Midbrain (tissue), 1 donor: Measurements from ENCODE around the gene RIC8A.

Experiments
- DNase-seq: peaks from one replicate; lab custom pipeline; 2025; lab: John Stamatoyannopoulos, UW

Gene RIC8A

DNA sequence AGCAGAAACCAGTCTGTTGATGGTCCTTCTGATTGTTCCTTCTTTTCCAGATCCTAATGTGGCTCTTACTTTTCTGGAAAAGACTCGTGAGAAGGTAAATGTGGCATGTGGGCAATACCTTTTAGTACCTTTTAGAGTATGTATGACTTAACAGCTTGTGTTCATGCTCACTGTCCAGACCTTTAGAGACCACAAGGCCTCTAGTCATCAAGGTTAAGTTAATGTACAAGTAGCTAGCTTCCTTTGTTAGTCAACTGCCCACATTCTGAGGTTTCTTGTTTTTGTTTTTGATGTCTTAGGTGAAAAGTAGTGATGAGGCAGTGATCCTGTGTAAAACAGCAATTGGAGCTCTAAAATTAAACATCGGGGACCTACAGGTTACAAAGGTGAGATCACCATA lies 36.9 kb downstream of the RIC8A start:
- no peak for DNase-seq

DNA sequence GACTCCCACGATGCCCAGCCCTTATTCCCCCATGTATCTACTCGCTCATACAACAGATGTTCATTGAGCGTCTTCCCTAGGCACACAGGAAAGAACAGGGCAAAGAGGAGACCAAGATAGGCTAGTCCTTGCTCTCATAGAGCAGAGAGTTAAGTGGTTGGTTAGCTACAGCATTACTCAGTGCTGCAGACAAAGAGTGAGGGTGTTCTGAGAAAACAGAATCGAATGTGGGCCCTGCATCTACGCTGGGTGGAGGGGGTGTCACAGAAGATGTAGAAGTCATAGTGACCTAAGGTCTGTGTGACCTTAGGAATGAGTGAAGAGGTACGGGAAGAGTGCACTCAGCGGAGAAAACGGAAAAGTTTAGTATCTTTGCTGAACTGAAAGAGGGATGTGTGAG lies 41.6 kb downstream of the RIC8A start:
- DNase-seq = no peak

DNA sequence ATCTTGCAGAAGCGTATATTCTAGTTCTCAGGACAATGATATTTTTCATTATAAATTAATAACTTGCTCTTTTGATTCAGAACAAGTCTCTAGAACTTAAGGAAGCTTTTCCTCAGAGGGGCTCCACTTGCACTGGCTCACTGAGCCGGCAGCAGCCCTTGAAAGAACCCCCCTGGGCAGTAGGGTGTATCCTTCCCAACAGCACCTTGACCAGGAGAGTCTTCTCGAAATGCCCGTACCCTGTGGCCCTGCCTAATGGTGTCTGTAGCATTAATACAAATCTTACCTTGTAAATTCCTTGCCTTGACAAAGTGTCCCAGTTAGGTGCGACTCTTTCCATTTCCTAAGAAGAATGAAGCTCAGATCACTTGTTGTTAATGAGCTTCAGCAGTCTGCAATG lies 42.8 kb downstream of the RIC8A start:
- no peak for DNase-seq

GRCh38 chr11:250740-251299 lies 43.3 kb downstream of the RIC8A start:
- peak; percentile 29 for DNase-seq

DNA sequence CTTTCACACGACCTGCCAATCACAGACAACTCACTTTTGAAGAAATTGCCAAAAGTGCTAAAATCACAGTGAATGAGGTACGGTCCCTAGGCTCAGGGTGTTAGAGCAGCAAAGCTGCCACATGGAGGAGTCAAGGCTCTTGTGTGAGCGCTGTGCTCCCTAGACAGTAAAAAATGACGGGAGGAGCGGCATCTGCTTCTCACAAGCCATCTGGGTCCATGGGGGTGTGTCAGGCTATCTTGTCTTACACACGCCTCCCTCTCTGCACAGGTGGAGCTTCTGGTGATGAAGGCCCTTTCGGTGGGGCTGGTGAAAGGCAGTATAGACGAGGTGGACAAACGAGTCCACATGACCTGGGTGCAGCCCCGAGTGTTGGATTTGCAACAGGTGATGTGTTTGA lies 44.0 kb downstream of the RIC8A start:
- DNase-seq = no peak

- no peak for DNase-seq
These were observed 45.2 kb downstream of the RIC8A start for GRCh38 chr11:252666-253065.

DNA sequence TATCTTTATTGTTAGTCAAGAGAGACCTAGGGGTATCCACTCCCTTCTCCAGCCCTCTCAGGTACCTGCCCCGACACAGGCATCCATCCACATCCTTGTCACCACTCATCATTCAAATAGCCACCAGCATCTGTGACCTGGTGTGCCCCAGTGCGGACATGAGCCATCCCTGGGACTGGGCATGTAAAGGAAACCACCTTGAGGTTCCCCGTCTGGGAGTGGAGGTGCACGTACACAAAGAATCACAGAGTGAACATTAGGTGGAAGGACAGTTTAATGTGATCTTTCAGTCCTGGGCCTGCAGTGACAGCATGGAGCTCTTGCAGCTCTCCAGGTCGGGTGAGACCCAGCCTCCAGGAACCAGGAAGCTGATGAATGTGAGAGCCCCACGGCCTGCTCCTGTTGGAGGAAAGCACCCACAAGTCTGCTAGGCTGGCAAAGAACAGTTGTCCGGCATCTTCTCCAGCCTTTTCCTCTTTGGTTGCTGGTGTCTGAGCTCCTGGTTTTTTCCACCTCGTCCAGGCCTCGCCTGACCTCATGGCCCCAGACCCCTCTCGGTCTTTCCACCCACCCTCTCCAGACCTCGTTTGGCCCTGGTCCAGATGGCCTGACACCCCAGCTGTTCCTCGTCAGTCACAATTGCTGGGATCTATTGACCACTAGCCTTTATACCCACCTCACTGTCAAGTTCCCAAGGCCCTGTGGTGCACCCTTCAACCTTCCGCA lies 45.8 kb downstream of the RIC8A start:
- no peak for DNase-seq

GRCh38 chr11:253886-254270 lies 46.4 kb downstream of the RIC8A start:
- no peak for DNase-seq

DNA sequence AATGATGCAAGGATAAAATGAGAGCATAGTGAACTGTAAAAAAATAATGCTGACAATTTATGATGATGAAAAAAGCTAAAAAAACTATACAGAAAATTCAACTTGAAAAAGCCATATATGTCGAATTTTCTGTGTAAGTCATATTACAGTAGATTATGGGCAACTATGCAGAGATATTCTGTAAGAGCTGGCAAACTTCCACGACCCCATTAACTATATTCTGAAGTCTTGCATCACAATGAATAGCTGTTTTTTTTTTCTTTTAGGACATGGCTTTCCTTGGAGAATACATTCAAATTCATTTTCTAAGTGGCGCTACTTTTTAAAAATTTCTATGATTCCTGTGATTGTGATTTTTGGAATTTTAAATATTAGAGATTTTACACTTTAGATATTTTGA lies 47.7 kb downstream of the RIC8A start:
- DNase-seq = no peak

DNA sequence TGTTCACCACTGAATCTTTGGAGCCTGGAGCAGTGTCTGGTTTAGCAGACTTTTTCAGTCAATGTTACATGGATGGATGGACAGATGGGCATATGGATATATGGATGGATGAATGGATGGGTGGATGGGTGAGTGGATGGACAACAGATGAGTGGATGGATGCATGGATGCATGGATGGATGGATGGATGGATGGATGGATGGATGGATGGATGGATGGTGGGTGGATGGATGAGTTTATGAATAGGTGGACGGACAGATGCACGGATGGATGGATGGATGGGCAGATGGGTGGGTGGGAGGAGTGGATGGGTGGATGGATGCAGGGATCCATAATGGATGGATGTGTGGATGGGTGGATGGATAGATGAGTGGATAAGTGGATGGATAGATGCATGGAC lies 48.3 kb downstream of the RIC8A start:
- DNase-seq = no peak

DNA sequence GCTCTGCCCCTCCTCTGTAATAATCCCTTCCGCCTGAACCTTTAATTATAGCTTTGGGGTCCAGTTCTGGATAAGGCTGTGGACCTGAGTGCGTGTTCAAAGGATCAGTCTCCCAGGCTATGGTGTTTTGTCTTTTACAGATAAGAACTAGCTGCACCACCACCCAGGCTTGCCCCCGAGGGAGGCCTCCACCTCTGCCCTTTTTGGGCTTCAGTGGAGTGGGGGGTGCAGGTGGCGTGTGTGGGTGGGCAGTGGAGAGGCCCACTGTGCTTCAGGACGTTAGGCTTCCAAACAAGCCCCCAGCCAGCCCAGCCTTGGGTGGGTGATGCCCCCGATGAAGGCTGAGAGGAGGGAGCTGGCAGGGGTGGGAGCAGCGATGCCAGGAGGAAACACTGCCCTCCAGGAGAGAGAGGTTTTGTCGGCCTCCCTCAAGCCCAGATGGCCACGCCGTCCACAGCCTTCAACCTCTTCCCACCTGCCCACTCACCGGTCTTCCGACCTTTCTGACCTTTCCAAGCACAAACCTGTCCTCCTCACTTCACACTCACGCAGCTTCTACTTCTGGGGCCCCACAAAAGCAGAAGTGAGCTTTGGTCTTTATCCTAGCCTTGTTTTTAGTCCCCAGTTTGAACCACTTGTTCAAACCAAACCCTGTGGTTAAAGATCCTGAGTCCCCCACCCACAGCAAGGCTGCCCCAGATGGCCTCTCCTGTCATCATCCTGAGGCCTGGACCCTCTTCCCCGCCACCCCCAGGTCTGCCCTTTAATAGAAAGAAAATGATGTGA lies 49.6 kb downstream of the RIC8A start:
- DNase-seq = no peak

DNA sequence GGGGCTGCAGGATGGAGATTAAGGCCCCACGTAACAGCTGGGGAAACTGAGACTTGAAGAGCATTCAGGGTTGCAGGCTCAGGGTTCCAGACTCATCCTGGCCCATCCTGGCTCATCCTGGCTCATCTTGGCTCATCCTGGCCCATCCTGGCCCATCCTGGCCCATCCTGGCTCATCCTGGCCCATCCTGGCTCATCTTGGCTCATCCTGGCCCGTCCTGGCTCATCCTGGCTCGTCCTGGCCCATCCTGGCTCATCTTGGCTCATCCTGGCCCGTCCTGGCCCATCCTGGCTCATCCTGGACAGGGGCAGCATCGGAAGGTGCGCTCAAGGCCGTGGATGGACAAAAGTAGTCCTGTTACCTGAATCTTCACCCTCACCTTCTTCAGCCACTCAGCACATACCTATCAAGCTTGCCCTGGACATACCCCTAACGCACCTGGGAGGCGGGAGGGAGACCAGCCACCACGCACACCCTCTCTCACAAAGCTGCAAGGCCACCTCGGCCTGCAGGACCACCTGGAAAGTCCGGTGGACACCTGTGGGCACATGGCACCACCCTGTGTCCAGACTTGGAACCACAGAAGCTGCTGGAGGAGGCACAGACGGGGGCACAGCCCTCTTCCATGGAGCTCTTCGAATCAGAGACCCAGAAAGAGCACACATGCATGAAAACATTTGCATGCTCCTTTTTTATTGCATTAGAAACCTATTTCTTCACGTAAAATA lies 50.4 kb downstream of the RIC8A start:
- DNase-seq = no peak

GRCh38 chr11:259413-259812 lies 51.9 kb downstream of the RIC8A start:
- DNase-seq = no peak

DNA sequence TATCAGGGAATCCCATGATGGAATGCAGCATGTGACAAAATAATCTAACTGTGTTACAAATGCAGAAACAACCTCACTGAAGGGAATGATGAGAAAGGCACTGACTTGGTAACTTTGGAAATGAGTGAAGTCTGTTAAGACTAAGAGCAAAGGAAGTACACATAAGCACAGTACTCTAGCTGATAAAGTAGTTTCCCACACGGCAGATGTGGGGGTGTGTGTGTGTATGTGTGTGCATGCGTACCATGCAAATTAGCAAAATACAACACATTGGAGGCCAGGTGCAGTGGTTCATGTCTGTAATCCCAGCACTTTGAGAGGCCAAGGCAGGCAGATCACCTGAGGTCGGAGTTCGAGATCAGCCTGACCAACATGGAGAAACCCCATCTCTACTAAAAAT lies 54.1 kb downstream of the RIC8A start:
- DNase-seq = no peak
